Mucosa of rectum (tissue), 2 donors: ENCODE data around the gene GYG2.
"Not testable (repeated sequence)": the region's sequence is repeated elsewhere in the genome, so short reads cannot be mapped to it uniquely, and the experiment has no call there.

Experiments
- H3K27ac ChIP-seq, 2 donors: one replicate each; pipeline ENCODE4 v1.7.0; 2013; ENCODE audit warnings: inconsistent platforms in 2 of 2, low read depth in 2 of 2, low read length in 2 of 2
- H3K27me3 ChIP-seq, 2 donors: one replicate each; pipeline ENCODE4 v1.7.0; 2013; ENCODE audit warnings: low read length in 2 of 2; ENCODE audit not compliant: control insufficient read depth in 2 of 2, insufficient read depth in 2 of 2
- H3K36me3 ChIP-seq, 2 donors: one replicate each; pipeline ENCODE4 v1.7.0; 2013; ENCODE audit warnings: low read length in 2 of 2; ENCODE audit not compliant: control insufficient read depth in 2 of 2, insufficient read depth in 2 of 2
- H3K4me1 ChIP-seq, 2 donors: one replicate each; pipeline ENCODE4 v1.7.0; 2013; ENCODE audit warnings: low read length in 2 of 2, mild to moderate bottlenecking in 1 of 2; ENCODE audit not compliant: control insufficient read depth in 2 of 2, insufficient read depth in 2 of 2
- H3K4me3 ChIP-seq, 2 donors: one replicate each; pipeline ENCODE4 v1.7.0; 2013; ENCODE audit warnings: low read length in 2 of 2
- H3K9ac ChIP-seq, 2 donors: one replicate each; pipeline ENCODE4 v1.7.0; 2013; ENCODE audit warnings: low read length in 2 of 2, low read depth in 1 of 2, mild to moderate bottlenecking in 1 of 2
- H3K9me3 ChIP-seq, 2 donors: one replicate each; pipeline ENCODE4 v1.7.0; 2013; ENCODE audit warnings: low read length in 2 of 2; ENCODE audit not compliant: control insufficient read depth in 2 of 2
- donor health status: healthy.
- donor health status: Normal muscosa, but diverticular disease.

The GYG2 gene

DNA sequence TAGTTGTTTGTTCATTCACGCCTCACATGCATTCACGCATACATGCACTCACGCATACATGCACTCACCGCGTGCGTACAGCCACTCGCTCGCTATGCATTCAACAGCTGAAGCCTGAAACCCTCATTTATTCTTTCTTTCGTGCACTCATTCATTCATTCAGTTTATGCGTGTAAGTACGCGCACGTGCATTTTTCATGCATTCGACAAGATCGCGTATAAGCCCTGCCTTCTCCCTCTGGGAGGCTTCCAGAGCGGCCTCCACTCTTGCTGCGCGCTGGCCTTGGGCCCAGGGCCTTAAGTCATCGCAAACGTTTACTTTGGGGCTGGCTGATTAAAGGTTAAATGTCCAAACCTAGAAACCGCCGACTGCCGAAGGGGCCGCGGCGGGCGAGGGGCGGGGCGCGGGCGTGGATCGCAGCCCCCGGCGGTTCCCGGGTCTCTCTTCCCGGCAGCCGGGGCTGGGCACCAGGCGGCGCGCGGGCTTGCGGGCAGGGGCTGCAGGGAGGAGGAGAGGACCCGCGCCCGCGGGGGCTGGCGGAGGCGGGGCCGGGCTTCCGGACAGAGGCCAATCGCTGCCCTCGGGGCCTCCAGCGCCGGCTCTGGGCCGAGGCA, at the start of gene GYG2:
Gene GYG2 (plus strand): TSS at position 587 of the 615 bp plus-strand sequence. CDS start 1,259 bp downstream, outside the sequence.
- peaks cover 4 to 6% of the 10 kb centered on the region in 2 donors for H3K4me1 ChIP-seq
- H3K27ac ChIP-seq = no peak within 1 kb of the TSS
- no peaks in the 10 kb centered on the region for H3K36me3 ChIP-seq
- no peaks in the 10 kb centered on the region for H3K9me3 ChIP-seq
- H3K4me3 ChIP-seq = peak within 1 kb of the TSS in 1 of 2 donors; percentile 55
- peaks cover 0 to 3% of the 10 kb centered on the region in 2 donors for H3K27me3 ChIP-seq
- H3K9ac ChIP-seq = peak within 1 kb of the TSS in 1 of 2 donors; percentile 29

- not testable (repeated sequence) for H3K9me3 ChIP-seq, H3K9ac ChIP-seq, H3K4me1 ChIP-seq, H3K27ac ChIP-seq, H3K4me3 ChIP-seq, H3K36me3 ChIP-seq, H3K27me3 ChIP-seq
Measured at GRCh38 chrX:2780472-2781225, 48.1 kb upstream of the GYG2 start.

GRCh38 chrX:2781226-2781571, 47.5 kb upstream of the GYG2 start:
- no peak overlapping the region for H3K4me3 ChIP-seq
- H3K36me3 ChIP-seq = no peaks in the 10 kb centered on the region
- H3K27ac ChIP-seq = no peak overlapping the region
- no peaks in the 10 kb centered on the region for H3K4me1 ChIP-seq
- no peaks in the 10 kb centered on the region for H3K9me3 ChIP-seq
- H3K9ac ChIP-seq = no peak overlapping the region
- H3K27me3 ChIP-seq = no peaks in the 10 kb centered on the region

DNA sequence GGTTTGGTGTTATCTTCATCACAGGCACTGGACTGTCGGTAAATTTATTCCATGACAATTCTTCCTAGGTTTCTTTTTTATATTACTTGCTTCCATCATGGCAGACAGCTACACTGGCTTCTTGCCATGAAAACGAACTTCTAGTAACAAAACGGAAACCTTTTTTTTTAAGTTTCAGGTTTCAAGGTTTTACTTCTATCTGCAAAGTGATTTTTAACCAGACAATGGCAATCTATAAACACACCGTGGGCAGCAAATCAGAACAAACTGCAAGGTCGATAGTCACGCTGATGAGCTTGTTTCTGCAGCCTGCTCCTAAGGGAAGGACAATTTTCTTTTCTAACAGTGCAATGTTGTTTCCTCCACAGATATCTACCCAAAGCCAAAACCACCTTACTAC, 47.0 kb upstream of the GYG2 start:
- H3K4me1 ChIP-seq = no peaks in the 10 kb centered on the region
- H3K4me3 ChIP-seq = no peak overlapping the region
- H3K9ac ChIP-seq = no peak overlapping the region
- H3K27me3 ChIP-seq = no peaks in the 10 kb centered on the region
- H3K9me3 ChIP-seq = no peaks in the 10 kb centered on the region
- no peaks in the 10 kb centered on the region for H3K36me3 ChIP-seq
- H3K27ac ChIP-seq = no peak overlapping the region

- H3K27ac ChIP-seq = no peak overlapping the region
- H3K4me1 ChIP-seq = no peaks in the 10 kb centered on the region
- no peak overlapping the region for H3K9ac ChIP-seq
- H3K27me3 ChIP-seq = no peaks in the 10 kb centered on the region
- H3K36me3 ChIP-seq = no peaks in the 10 kb centered on the region
- no peak overlapping the region for H3K4me3 ChIP-seq
- no peaks in the 10 kb centered on the region for H3K9me3 ChIP-seq
Measured at GRCh38 chrX:2782171-2782570, 46.6 kb upstream of the GYG2 start.

DNA sequence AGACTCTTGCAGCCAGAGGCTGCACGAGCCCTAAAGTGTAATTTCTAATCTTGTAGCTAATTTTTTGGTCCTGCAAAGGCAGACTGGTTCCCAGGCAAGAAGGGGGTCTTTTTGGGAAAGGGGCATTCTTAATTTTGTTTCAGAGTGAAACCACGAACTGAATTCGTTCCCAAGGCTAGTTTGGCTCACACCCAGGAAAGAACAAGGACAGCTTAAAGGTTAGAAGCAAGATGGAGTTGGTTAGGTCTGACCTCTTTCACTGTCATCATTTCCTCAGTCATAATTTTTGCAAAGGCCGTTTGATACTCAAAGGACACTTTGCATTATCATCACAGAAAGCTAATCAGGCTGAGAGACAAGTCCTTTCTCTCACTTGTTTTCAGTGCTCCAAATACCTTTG, 46.0 kb upstream of the GYG2 start:
- no peak overlapping the region for H3K27ac ChIP-seq
- H3K27me3 ChIP-seq = no peaks in the 10 kb centered on the region
- no peak overlapping the region for H3K4me3 ChIP-seq
- H3K36me3 ChIP-seq = no peaks in the 10 kb centered on the region
- H3K9ac ChIP-seq = no peak overlapping the region
- H3K9me3 ChIP-seq = no peaks in the 10 kb centered on the region
- H3K4me1 ChIP-seq = no peaks in the 10 kb centered on the region

DNA sequence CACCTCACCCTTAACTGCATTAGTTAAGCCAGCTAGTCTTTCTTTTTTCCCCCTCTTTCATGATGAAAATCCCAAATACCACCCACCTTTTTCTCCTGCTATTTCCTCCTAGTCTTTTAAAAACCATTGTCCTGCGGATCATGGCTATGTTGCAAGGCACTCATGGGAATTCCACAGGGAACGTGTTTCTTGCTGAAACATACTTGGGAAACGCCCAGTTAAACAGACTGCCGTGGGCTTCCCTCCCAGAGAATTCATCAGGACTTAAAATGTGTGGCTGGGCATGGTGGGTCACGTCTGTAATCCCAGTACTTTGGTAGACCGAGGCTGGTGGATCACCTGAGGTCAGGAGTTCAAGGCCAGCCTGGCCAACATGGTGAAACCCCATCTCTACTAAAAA, 44.7 kb upstream of the GYG2 start:
- Histone ChIP-seq H3K27ac (no peak overlapping the region), H3K36me3 (no peaks in the 10 kb centered on the region), H3K27me3 (no peaks in the 10 kb centered on the region), H3K4me3 (no peak overlapping the region), H3K9ac (no peak overlapping the region), H3K9me3 (no peaks in the 10 kb centered on the region), H3K4me1 (no peaks in the 10 kb centered on the region)

GRCh38 chrX:2785538-2785937, 43.2 kb upstream of the GYG2 start:
- no peaks in the 10 kb centered on the region for H3K9me3 ChIP-seq
- H3K9ac ChIP-seq = no peak overlapping the region
- no peaks in the 10 kb centered on the region for H3K4me1 ChIP-seq
- no peak overlapping the region for H3K27ac ChIP-seq
- H3K27me3 ChIP-seq = no peaks in the 10 kb centered on the region
- H3K4me3 ChIP-seq = no peak overlapping the region
- no peaks in the 10 kb centered on the region for H3K36me3 ChIP-seq

GRCh38 chrX:2788980-2789379, 39.8 kb upstream of the GYG2 start:
- H3K36me3 ChIP-seq = no peaks in the 10 kb centered on the region
- no peak overlapping the region for H3K27ac ChIP-seq
- no peak overlapping the region for H3K4me3 ChIP-seq
- no peaks in the 10 kb centered on the region for H3K9me3 ChIP-seq
- H3K27me3 ChIP-seq = no peaks in the 10 kb centered on the region
- H3K9ac ChIP-seq = no peak overlapping the region
- H3K4me1 ChIP-seq = no peaks in the 10 kb centered on the region

DNA sequence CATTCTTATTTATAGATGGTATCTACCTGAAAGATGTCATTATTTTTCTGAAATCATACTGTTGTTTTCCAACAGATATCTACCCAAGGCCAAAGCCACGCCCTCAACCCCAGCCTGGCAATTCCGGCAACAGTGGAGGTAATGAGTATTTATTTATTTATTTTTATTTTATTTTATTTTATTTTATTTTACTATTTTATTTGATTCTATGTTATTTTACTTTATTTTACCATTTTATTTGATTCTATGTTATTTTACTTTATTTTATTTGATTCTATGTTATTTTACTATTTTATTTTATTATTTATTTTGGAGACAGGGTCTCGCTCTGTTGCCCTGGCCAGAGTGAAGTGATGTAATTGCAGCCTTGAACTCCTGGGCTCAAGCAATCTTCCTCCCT, 39.2 kb upstream of the GYG2 start:
- H3K9me3 ChIP-seq = no peaks in the 10 kb centered on the region
- no peak overlapping the region for H3K4me3 ChIP-seq
- no peaks in the 10 kb centered on the region for H3K36me3 ChIP-seq
- H3K9ac ChIP-seq = no peak overlapping the region
- H3K27ac ChIP-seq = no peak overlapping the region
- no peaks in the 10 kb centered on the region for H3K4me1 ChIP-seq
- H3K27me3 ChIP-seq = no peaks in the 10 kb centered on the region
